Naive thymus-derived CD8-positive, alpha-beta T cell (primary cell): ENCODE data around the gene SPAG4. TPM values are rescaled to one million over a fixed set of nuclear protein-coding genes. Genes with fewer than 3 reads are reported as not detected.

Experiments used
- ATAC-seq, 2 donors: fragments of 150-1000 bp; cut with Tn5 transposase in 1 of 2; sonication (Bioruptor Pico), chemical (Tn5 transposase) in 1 of 2; 1 replicate in 1 of 2; 2 replicates in 1 of 2; pipeline ENCODE4 v1.10.0; 2021; ENCODE audit warnings: mild to moderate bottlenecking in 2 of 2, moderate library complexity in 2 of 2
- POLR2A ChIA-PET: fragments of 350-600 bp; sonication (Branson Sonifier 250); formaldehyde crosslinking; loops from one replicate; lab custom pipeline; 2021; ENCODE audit warnings: antibody characterized with exemption; lab: Charles Lee
- DNase-seq, 10 donors: peaks; one replicate each; pipeline versions ENCODE4 v3.0.0 to v3.0.0-alpha.2; 2020 to 2022
- H3K27ac Mint-ChIP-seq, 10 donors: one replicate each; pipeline ENCODE4 v1.8.0; 2020 to 2022; ENCODE audit warnings: mild to moderate bottlenecking in 10 of 10, mixed read lengths in 10 of 10, moderate library complexity in 4 of 10, inconsistent platforms in 1 of 10
- H3K27me3 Mint-ChIP-seq, 5 donors: one replicate each; pipeline ENCODE4 v1.8.0; 2021 to 2022; ENCODE audit warnings: mixed read lengths in 5 of 5
- H3K36me3 Mint-ChIP-seq, 3 donors: one replicate each; pipeline ENCODE4 v1.8.0; 2020 to 2022; ENCODE audit warnings: mixed read lengths in 3 of 3, mild to moderate bottlenecking in 2 of 3, inconsistent platforms in 1 of 3
- H3K4me1 Mint-ChIP-seq, 4 donors: one replicate each; pipeline ENCODE4 v1.8.0; 2021 to 2022; ENCODE audit warnings: mixed read lengths in 4 of 4
- H3K4me3 Mint-ChIP-seq, 10 donors: one replicate each; pipeline ENCODE4 v1.8.0; 2020 to 2022; ENCODE audit warnings: mild to moderate bottlenecking in 10 of 10, mixed read lengths in 10 of 10, moderate library complexity in 6 of 10, inconsistent platforms in 1 of 10
- H3K9me3 Mint-ChIP-seq, 9 donors: one replicate each; pipeline ENCODE4 v1.8.0; 2020 to 2022; ENCODE audit warnings: mixed read lengths in 9 of 9, mild to moderate bottlenecking in 3 of 9, inconsistent platforms in 1 of 9, moderate library complexity in 1 of 9
- polyA plus RNA-seq, 3 donors: library from polyadenylated mRNA; unstranded; fragments of 300-500 nt; fragmentation: Illumina TruSeq; gene quantifications; one replicate each; pipeline ENCODE4 v1.2.3, GENCODE V29; 2021
- total RNA-seq, 8 experiments: library from RNA in 2 of 8; stranded (reverse) in 2 of 8; gene quantifications; one replicate each; pipeline ENCODE4 v1.2.3 and lab custom pipeline; 2021 to 2026

The SPAG4 gene
- total and polyA plus RNA-seq, 5 experiments from 2014 or later, result 0.19 to 1.2 (median 0.47) TPM

GRCh38 chr20:35586751-35587425 is 28.7 kb upstream of the SPAG4 start:
- DNase-seq (no peak), ATAC-seq (no peak)
- H3K27me3 Mint-ChIP-seq, result peaks cover 0 to 2% (median 0%) of the 10 kb centered on the region in 5 donors
- H3K9me3 Mint-ChIP-seq, result peaks cover 0 to 9% (median 2%) of the 10 kb centered on the region in 9 donors
- no peak overlapping the region for H3K4me3 Mint-ChIP-seq
- no peak overlapping the region for H3K27ac Mint-ChIP-seq
- POLR2A ChIA-PET, result no interaction called here
- H3K36me3 Mint-ChIP-seq, result no peaks in the 10 kb centered on the region
- no peaks in the 10 kb centered on the region for H3K4me1 Mint-ChIP-seq

- DNase-seq (no peak), ATAC-seq (no peak)
- H3K4me1 Mint-ChIP-seq, result no peaks in the 10 kb centered on the region
- H3K4me3 Mint-ChIP-seq, result no peak overlapping the region
- H3K36me3 Mint-ChIP-seq, result no peaks in the 10 kb centered on the region
- no peak overlapping the region for H3K27ac Mint-ChIP-seq
- POLR2A ChIA-PET, result no interaction called here
- peaks cover 0 to 7% (median 0%) of the 10 kb centered on the region in 9 donors for H3K9me3 Mint-ChIP-seq
- H3K27me3 Mint-ChIP-seq, result peaks cover 0 to 2% (median 0%) of the 10 kb centered on the region in 5 donors
These were observed 28.2 kb upstream of the SPAG4 start for GRCh38 chr20:35587436-35587835.

GRCh38 chr20:35588397-35588796 is 27.2 kb upstream of the SPAG4 start:
- H3K4me1 Mint-ChIP-seq, result no peaks in the 10 kb centered on the region
- ATAC-seq, result no peak

GRCh38 chr20:35592339-35592974 is 23.2 kb upstream of the SPAG4 start:
- no peaks in the 10 kb centered on the region for H3K9me3 Mint-ChIP-seq
- no peaks in the 10 kb centered on the region for H3K36me3 Mint-ChIP-seq
- no peaks in the 10 kb centered on the region for H3K4me1 Mint-ChIP-seq
- no peak overlapping the region for H3K4me3 Mint-ChIP-seq
- ATAC-seq (no peak), DNase-seq (no peak)
- peaks cover 0 to 3% (median 0%) of the 10 kb centered on the region in 5 donors for H3K27me3 Mint-ChIP-seq
- POLR2A ChIA-PET, result interaction anchor here (0.7 kb wide), 1 partner anchor 36 kb away, joined by 3 read pairs; no protein-coding TSS in a partner anchor
- H3K27ac Mint-ChIP-seq, result no peak overlapping the region

More at GRCh38 chr20:35588397-35588796, 27.2 kb upstream of the SPAG4 start:
- POLR2A ChIA-PET, result no interaction called here
- Mint-ChIP-seq H3K9me3 (peaks cover 0 to 5% (median 0%) of the 10 kb centered on the region in 9 donors), H3K4me3 (no peak overlapping the region), H3K27me3 (peaks cover 0 to 2% (median 0%) of the 10 kb centered on the region in 5 donors), H3K36me3 (no peaks in the 10 kb centered on the region), H3K27ac (peak overlapping the region in 1 of 10 donors; percentile 33)
- no peak for DNase-seq

- ATAC-seq, result no peak
- POLR2A ChIA-PET, result no interaction called here
These were observed 20.2 kb upstream of the SPAG4 start for GRCh38 chr20:35595456-35595855.

GRCh38 chr20:35595901-35596300 is 19.7 kb upstream of the SPAG4 start:
- Mint-ChIP-seq H3K4me1 (peaks cover 0 to 5% (median 3%) of the 10 kb centered on the region in 4 donors), H3K4me3 (no peak overlapping the region), H3K27ac (no peak overlapping the region), H3K36me3 (no peaks in the 10 kb centered on the region), H3K27me3 (peaks cover 0 to 9% (median 4%) of the 10 kb centered on the region in 5 donors), H3K9me3 (no peaks in the 10 kb centered on the region)
- POLR2A ChIA-PET, result no interaction called here
- DNase-seq (no peak), ATAC-seq (no peak)

More at GRCh38 chr20:35595456-35595855, 20.2 kb upstream of the SPAG4 start:
- H3K4me3 Mint-ChIP-seq, result no peak overlapping the region
- no peak for DNase-seq
- H3K36me3 Mint-ChIP-seq, result no peaks in the 10 kb centered on the region
- H3K27ac Mint-ChIP-seq, result no peak overlapping the region
- peaks cover 0 to 6% (median 4%) of the 10 kb centered on the region in 5 donors for H3K27me3 Mint-ChIP-seq
- H3K9me3 Mint-ChIP-seq, result no peaks in the 10 kb centered on the region
- H3K4me1 Mint-ChIP-seq, result peaks cover 0 to 1% (median under 1%) of the 10 kb centered on the region in 4 donors

GRCh38 chr20:35597186-35597585 is 18.4 kb upstream of the SPAG4 start:
- POLR2A ChIA-PET, result no interaction called here
- H3K4me1 Mint-ChIP-seq, result peaks cover 0 to 13% (median 12%) of the 10 kb centered on the region in 4 donors

GRCh38 chr20:35598476-35598875 is 17.2 kb upstream of the SPAG4 start:
- Mint-ChIP-seq H3K4me1 (peaks cover 1 to 17% (median 14%) of the 10 kb centered on the region in 4 donors), H3K36me3 (no peaks in the 10 kb centered on the region), H3K9me3 (no peaks in the 10 kb centered on the region), H3K27me3 (peaks cover 3 to 24% (median 7%) of the 10 kb centered on the region in 5 donors), H3K4me3 (peak overlapping the region in 2 of 10 donors; percentile 15), H3K27ac (peak overlapping the region in 1 of 10 donors; percentile 57)
- no peak for ATAC-seq
- POLR2A ChIA-PET, result interaction anchor here (0.7 kb wide), 1 partner anchor 51 kb away, joined by 3 read pairs; no protein-coding TSS in a partner anchor
- DNase-seq, result no peak

More at GRCh38 chr20:35597186-35597585, 18.4 kb upstream of the SPAG4 start:
- H3K4me3 Mint-ChIP-seq, result no peak overlapping the region
- DNase-seq, result no peak
- no peak overlapping the region for H3K27ac Mint-ChIP-seq
- H3K36me3 Mint-ChIP-seq, result no peaks in the 10 kb centered on the region
- H3K9me3 Mint-ChIP-seq, result no peaks in the 10 kb centered on the region
- H3K27me3 Mint-ChIP-seq, result peaks cover 0 to 14% (median 4%) of the 10 kb centered on the region in 5 donors
- ATAC-seq, result no peak

GRCh38 chr20:35598899-35599775 is 16.5 kb upstream of the SPAG4 start:
- POLR2A ChIA-PET, result no interaction called here
- no peaks in the 10 kb centered on the region for H3K9me3 Mint-ChIP-seq
- H3K4me1 Mint-ChIP-seq, result peaks cover 1 to 17% (median 14%) of the 10 kb centered on the region in 4 donors
- DNase-seq (no peak), ATAC-seq (no peak)
- peaks cover 3 to 25% (median 7%) of the 10 kb centered on the region in 5 donors for H3K27me3 Mint-ChIP-seq
- no peak overlapping the region for H3K27ac Mint-ChIP-seq
- no peaks in the 10 kb centered on the region for H3K36me3 Mint-ChIP-seq
- no peak overlapping the region for H3K4me3 Mint-ChIP-seq

GRCh38 chr20:35599776-35600120 is 15.9 kb upstream of the SPAG4 start:
- H3K9me3 Mint-ChIP-seq, result no peaks in the 10 kb centered on the region
- H3K4me3 Mint-ChIP-seq, result peak overlapping the region in 4 of 10 donors; percentile 30 to 84 (median 58)
- H3K27me3 Mint-ChIP-seq, result peaks cover 3 to 25% (median 7%) of the 10 kb centered on the region in 5 donors
- POLR2A ChIA-PET, result no interaction called here
- no peaks in the 10 kb centered on the region for H3K36me3 Mint-ChIP-seq
- peaks cover 1 to 17% (median 14%) of the 10 kb centered on the region in 4 donors for H3K4me1 Mint-ChIP-seq
- DNase-seq (no peak), ATAC-seq (no peak)
- H3K27ac Mint-ChIP-seq, result no peak overlapping the region

- peak overlapping the region; percentile 74 to 86 (median 82) for H3K4me3 Mint-ChIP-seq
- H3K4me1 Mint-ChIP-seq, result peaks cover 1 to 17% (median 14%) of the 10 kb centered on the region in 4 donors
- peak overlapping the region in 2 of 10 donors; percentile 52 to 73 for H3K27ac Mint-ChIP-seq
- H3K9me3 Mint-ChIP-seq, result no peaks in the 10 kb centered on the region
- POLR2A ChIA-PET, result interaction anchor here (0.7 to 2.2 kb wide), 4 partner anchors 16 to 283 kb away, joined by 3 to 7 read pairs (median 5); partner anchors contain the start of genes RBM39 and SPAG4
- peaks cover 3 to 25% (median 7%) of the 10 kb centered on the region in 5 donors for H3K27me3 Mint-ChIP-seq
- ATAC-seq, result no peak
- no peak for DNase-seq
- H3K36me3 Mint-ChIP-seq, result no peaks in the 10 kb centered on the region
These were observed 15.2 kb upstream of the SPAG4 start for GRCh38 chr20:35600176-35600992.
